Tibial nerve (tissue), 3 donors: Measurements from ENCODE around the gene TXNDC2.

Experiments
- POLR2A ChIP-seq, 2 donors: fragments of 450-650 bp; IDR thresholded peaks; one replicate each; pipeline ENCODE4 v1.6.1; 2017; ENCODE audit warnings: antibody characterized with exemption in 2 of 2, mild to moderate bottlenecking in 2 of 2, moderate library complexity in 2 of 2
- TF ChIP-seq, protein P1 (sequence below), 5 experiments: fragments of 200-600 bp in 3 of 5; fragments of 450-650 bp in 2 of 5; sonication (generic) in 3 of 5; IDR thresholded peaks; one replicate each; pipeline ENCODE4 v1.5.1; 2016 to 2019; ENCODE audit warnings: antibody characterized with exemption in 5 of 5, mild to moderate bottlenecking in 3 of 5, moderate library complexity in 2 of 5

GRCh38 chr18:9871244-9871746 is 14.5 kb upstream of the TXNDC2 start:
- TF ChIP-seq, protein P1, sequence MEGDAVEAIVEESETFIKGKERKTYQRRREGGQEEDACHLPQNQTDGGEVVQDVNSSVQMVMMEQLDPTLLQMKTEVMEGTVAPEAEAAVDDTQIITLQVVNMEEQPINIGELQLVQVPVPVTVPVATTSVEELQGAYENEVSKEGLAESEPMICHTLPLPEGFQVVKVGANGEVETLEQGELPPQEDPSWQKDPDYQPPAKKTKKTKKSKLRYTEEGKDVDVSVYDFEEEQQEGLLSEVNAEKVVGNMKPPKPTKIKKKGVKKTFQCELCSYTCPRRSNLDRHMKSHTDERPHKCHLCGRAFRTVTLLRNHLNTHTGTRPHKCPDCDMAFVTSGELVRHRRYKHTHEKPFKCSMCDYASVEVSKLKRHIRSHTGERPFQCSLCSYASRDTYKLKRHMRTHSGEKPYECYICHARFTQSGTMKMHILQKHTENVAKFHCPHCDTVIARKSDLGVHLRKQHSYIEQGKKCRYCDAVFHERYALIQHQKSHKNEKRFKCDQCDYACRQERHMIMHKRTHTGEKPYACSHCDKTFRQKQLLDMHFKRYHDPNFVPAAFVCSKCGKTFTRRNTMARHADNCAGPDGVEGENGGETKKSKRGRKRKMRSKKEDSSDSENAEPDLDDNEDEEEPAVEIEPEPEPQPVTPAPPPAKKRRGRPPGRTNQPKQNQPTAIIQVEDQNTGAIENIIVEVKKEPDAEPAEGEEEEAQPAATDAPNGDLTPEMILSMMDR (IDR thresholded peaks at IDR 0.05), result no peak
- no peak for TF ChIP-seq POLR2A (IDR thresholded peaks at IDR 0.05)
